SU-DHL-6 (cell line): ENCODE results near the gene IFNL1.

Experiments
- H2AFZ ChIP-seq: fragments of 200-600 bp; sonication (generic); 2 replicates; pipeline ENCODE4 v1.6.1; 2014; ENCODE audit warnings: low read depth, mild to moderate bottlenecking, moderate library complexity, mixed read lengths, antibody characterized with exemption, low read length; ENCODE audit not compliant: severe bottlenecking
- H3F3A ChIP-seq: fragments of 200-600 bp; shearing (Covaris generic); 2 replicates; pipeline ENCODE4 v1.6.0; 2016; ENCODE audit warnings: antibody characterized with exemption, mild to moderate bottlenecking; ENCODE audit not compliant: insufficient read depth
- H3K27ac ChIP-seq: fragments of 200-600 bp; sonication (generic); 2 replicates; pipeline ENCODE4 v1.5.1; 2016; ENCODE audit warnings: low read depth, mild to moderate bottlenecking, low read length, moderate library complexity, mixed read lengths
- H3K27me3 ChIP-seq: fragments of 200-600 bp; sonication (generic), shearing (Covaris generic); 2 replicates; pipeline ENCODE4 v1.6.0; 2014; ENCODE audit warnings: mild to moderate bottlenecking, low read length
- H3K36me3 ChIP-seq: fragments of 200-600 bp; sonication (generic); 2 replicates; pipeline ENCODE4 v1.6.1; 2014; ENCODE audit warnings: mild to moderate bottlenecking, low read length, mixed read lengths
- H3K4me2 ChIP-seq: fragments of 300-600, 200-600 bp; shearing (Covaris generic), sonication (generic); 2 replicates; pipeline ENCODE4 v1.6.0; 2014; ENCODE audit warnings: low read length, low read depth, mild to moderate bottlenecking; ENCODE audit not compliant: poor library complexity, severe bottlenecking
- H3K4me3 ChIP-seq: fragments of 200-600 bp; sonication (generic); 2 replicates; pipeline ENCODE4 v1.5.1; 2014; ENCODE audit warnings: antibody characterized with exemption, low read length, mild to moderate bottlenecking, mixed read lengths; ENCODE audit not compliant: insufficient read depth, poor library complexity, severe bottlenecking
- H3K79me2 ChIP-seq: fragments of 200-600 bp; sonication (generic); 2 replicates; pipeline ENCODE4 v1.6.1; 2014; ENCODE audit warnings: mild to moderate bottlenecking, low read length, moderate library complexity; ENCODE audit not compliant: insufficient read depth
- H3K9ac ChIP-seq: fragments of 200-600 bp; sonication (generic); 2 replicates; pipeline ENCODE4 v1.7.0; 2014; ENCODE audit warnings: mild to moderate bottlenecking, low read length
- H3K9me2 ChIP-seq: fragments of 200-600 bp; sonication (generic); replicated peaks from 2 replicates; pipeline ENCODE4 v1.6.1; 2014; ENCODE audit warnings: low read length; ENCODE audit not compliant: insufficient read depth
- H3K9me3 ChIP-seq: fragments of 200-600 bp; sonication (generic); 2 replicates; pipeline ENCODE4 v1.6.1; 2014; ENCODE audit warnings: low read length, mixed read lengths; ENCODE audit not compliant: insufficient read depth
- H4K20me1 ChIP-seq: fragments of 200-600 bp; sonication (generic); 2 replicates; pipeline ENCODE4 v1.6.1; 2014; ENCODE audit warnings: low read depth, mild to moderate bottlenecking, antibody characterized with exemption, low read length, moderate library complexity, mixed read lengths
- EZH2phosphoT487 ChIP-seq: fragments of 200-600 bp; sonication (generic), shearing (Covaris generic); conservative IDR thresholded peaks from 2 replicates; pipeline ENCODE4 v1.6.1; 2018; ENCODE audit warnings: mild to moderate bottlenecking, antibody characterized with exemption, low read length, moderate library complexity, mixed read lengths
- TF ChIP-seq, protein P1 (sequence below): fragments of 200-600 bp; sonication (generic); IDR thresholded peaks from one replicate; pipeline ENCODE4 v1.5.1; 2017; ENCODE audit warnings: antibody characterized with exemption, mild to moderate bottlenecking, low read length, moderate library complexity; ENCODE audit not compliant: insufficient read depth, poor library complexity, severe bottlenecking

The IFNL1 gene

DNA sequence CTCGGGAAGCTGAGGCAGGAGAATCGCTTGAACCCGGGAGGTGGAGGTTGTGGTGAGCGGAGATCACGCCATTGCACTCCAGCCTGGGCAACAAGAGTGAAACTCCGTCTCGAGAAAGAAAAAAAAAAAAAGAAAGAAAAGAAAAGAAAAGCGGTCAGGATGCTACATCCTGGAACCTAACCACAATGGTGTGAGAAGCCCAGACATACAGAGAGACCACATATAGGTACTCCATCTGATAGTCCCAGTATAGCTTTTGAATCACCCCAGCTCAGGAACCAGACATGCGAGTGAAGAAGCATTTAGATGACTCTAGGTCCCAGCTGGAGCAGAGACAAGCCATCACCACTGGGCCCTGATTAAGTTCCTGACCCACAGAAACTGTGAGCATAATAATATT is 3.2 kb downstream of the IFNL1 start:
- no peak overlapping the region for H3K27ac ChIP-seq
- H3K4me2 ChIP-seq: no peak overlapping the region
- no peaks in the 10 kb centered on the region for H3F3A ChIP-seq
- H4K20me1 ChIP-seq: no peaks in the 10 kb centered on the region
- H2AFZ ChIP-seq: no peak overlapping the region
- no peaks in the 10 kb centered on the region for H3K79me2 ChIP-seq
- no peak overlapping the region for H3K4me3 ChIP-seq
- H3K27me3 ChIP-seq: no peaks in the 10 kb centered on the region
- no peak overlapping the region for H3K9ac ChIP-seq
- H3K9me2 ChIP-seq: no peaks in the 10 kb centered on the region
- no peak for TF ChIP-seq EZH2phosphoT487
- TF ChIP-seq, protein P1, sequence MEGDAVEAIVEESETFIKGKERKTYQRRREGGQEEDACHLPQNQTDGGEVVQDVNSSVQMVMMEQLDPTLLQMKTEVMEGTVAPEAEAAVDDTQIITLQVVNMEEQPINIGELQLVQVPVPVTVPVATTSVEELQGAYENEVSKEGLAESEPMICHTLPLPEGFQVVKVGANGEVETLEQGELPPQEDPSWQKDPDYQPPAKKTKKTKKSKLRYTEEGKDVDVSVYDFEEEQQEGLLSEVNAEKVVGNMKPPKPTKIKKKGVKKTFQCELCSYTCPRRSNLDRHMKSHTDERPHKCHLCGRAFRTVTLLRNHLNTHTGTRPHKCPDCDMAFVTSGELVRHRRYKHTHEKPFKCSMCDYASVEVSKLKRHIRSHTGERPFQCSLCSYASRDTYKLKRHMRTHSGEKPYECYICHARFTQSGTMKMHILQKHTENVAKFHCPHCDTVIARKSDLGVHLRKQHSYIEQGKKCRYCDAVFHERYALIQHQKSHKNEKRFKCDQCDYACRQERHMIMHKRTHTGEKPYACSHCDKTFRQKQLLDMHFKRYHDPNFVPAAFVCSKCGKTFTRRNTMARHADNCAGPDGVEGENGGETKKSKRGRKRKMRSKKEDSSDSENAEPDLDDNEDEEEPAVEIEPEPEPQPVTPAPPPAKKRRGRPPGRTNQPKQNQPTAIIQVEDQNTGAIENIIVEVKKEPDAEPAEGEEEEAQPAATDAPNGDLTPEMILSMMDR: no peak
- no peaks in the 10 kb centered on the region for H3K36me3 ChIP-seq
- no peaks in the 10 kb centered on the region for H3K9me3 ChIP-seq

DNA sequence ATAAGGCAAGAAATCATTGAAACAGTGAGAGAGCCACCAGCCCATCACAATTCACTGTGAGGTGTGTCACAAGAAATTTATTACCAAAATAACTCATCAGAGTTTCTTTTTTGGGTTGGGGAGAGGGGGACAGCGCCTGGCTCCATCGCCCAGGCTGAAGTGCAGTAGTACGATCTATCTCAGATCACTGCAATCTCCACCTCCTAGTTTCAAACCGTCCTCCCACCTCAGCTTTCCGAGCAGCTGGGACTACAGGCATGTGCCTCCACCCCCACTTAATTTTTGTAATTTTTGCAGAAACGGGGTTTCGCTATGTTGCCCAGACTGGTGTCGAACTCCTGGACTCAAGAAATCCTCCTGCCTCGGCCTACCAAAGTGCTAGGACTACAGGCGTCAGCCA is 3.6 kb downstream of the IFNL1 start:
- no peak overlapping the region for H2AFZ ChIP-seq
- no peak overlapping the region for H3K4me2 ChIP-seq
- H3K4me3 ChIP-seq: no peak overlapping the region
- H3K79me2 ChIP-seq: no peaks in the 10 kb centered on the region
- no peaks in the 10 kb centered on the region for H4K20me1 ChIP-seq
- no peaks in the 10 kb centered on the region for H3K9me3 ChIP-seq
- TF ChIP-seq EZH2phosphoT487: no peak
- TF ChIP-seq, protein P1: no peak
- H3K27ac ChIP-seq: no peak overlapping the region
- no peaks in the 10 kb centered on the region for H3K36me3 ChIP-seq
- no peaks in the 10 kb centered on the region for H3K27me3 ChIP-seq
- H3K9ac ChIP-seq: no peak overlapping the region
- H3F3A ChIP-seq: no peaks in the 10 kb centered on the region
- no peaks in the 10 kb centered on the region for H3K9me2 ChIP-seq

DNA sequence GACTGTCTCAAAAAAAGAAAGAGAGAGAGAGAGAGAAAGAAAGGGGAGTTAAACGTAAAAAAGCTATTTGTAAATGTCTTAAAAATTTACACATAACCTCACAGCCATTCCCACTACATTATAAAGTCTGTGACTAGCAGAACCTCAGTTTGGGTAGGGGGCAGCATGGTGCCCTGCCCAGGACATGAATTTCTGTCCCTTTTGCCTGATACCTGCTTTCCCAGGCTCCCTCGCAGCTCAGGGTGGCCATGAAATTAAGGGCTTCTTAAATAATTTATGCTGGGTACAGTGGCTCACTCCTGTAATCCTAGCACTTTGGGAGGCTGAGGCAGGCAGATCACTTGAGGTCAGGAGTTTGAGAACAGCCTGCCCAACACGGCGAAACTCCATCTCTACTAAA is 4.8 kb downstream of the IFNL1 start:
- Histone ChIP-seq H3K9me2 (no peaks in the 10 kb centered on the region), H2AFZ (no peak overlapping the region), H3K79me2 (no peaks in the 10 kb centered on the region), H3K36me3 (no peaks in the 10 kb centered on the region), H3K9ac (no peak overlapping the region), H3K9me3 (no peaks in the 10 kb centered on the region), H3K4me2 (no peak overlapping the region), H3K27ac (no peak overlapping the region), H3K4me3 (no peak overlapping the region), H3K27me3 (no peaks in the 10 kb centered on the region), H4K20me1 (no peaks in the 10 kb centered on the region), H3F3A (no peaks in the 10 kb centered on the region)
- TF ChIP-seq EZH2phosphoT487: no peak
- TF ChIP-seq, protein P1: no peak
